Mucosa of stomach (tissue), 1 donor: ENCODE data around the gene BAZ2A.

Source experiments
- H3K27me3 ChIP-seq: one replicate; pipeline ENCODE4 v1.7.0; 2013; ENCODE audit warnings: mild to moderate bottlenecking, low read length; ENCODE audit not compliant: control insufficient read depth, insufficient read depth
- H3K36me3 ChIP-seq: one replicate; pipeline ENCODE4 v1.7.0; 2013; ENCODE audit warnings: low read length; ENCODE audit not compliant: control insufficient read depth, insufficient read depth
- H3K4me1 ChIP-seq: one replicate; pipeline ENCODE4 v1.7.0; 2013; ENCODE audit warnings: mild to moderate bottlenecking, low read length; ENCODE audit not compliant: control insufficient read depth, insufficient read depth
- H3K4me3 ChIP-seq: one replicate; pipeline ENCODE4 v1.7.0; 2013; ENCODE audit warnings: low read length
- H3K9ac ChIP-seq: one replicate; pipeline ENCODE4 v1.7.0; 2013; ENCODE audit warnings: mild to moderate bottlenecking, low read length, moderate library complexity
- H3K9me3 ChIP-seq: one replicate; pipeline ENCODE4 v1.7.0; 2013; ENCODE audit warnings: mild to moderate bottlenecking, low read length, moderate library complexity; ENCODE audit not compliant: control insufficient read depth
- donor health status: Pancreatic carcinoma.

BAZ2A gene

DNA sequence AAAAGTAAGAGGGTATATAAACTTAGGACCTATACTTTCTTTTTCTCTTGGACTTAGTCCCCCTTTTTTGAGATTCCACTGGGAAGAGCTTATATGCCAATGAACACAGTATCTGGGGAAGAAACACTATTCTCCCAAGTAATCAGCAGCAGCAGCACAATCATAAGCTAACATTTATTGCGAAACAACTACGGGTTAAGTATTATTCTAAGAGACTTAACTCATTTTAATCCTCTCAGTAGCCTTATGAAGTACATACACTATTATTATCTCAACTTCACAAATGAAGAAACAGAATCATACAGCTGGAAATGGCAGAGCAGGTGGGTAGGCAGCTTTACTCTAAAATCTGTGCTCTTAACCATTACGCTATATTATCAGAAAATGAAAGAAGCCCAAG is 27.9 kb downstream of the BAZ2A start:
- peaks cover 27% of the 10 kb centered on the region for H3K36me3 ChIP-seq
- H3K4me1 ChIP-seq, result no peaks in the 10 kb centered on the region
- no peak overlapping the region for H3K4me3 ChIP-seq
- H3K9ac ChIP-seq, result no peak overlapping the region
- H3K9me3 ChIP-seq, result no peaks in the 10 kb centered on the region
- no peaks in the 10 kb centered on the region for H3K27me3 ChIP-seq

DNA sequence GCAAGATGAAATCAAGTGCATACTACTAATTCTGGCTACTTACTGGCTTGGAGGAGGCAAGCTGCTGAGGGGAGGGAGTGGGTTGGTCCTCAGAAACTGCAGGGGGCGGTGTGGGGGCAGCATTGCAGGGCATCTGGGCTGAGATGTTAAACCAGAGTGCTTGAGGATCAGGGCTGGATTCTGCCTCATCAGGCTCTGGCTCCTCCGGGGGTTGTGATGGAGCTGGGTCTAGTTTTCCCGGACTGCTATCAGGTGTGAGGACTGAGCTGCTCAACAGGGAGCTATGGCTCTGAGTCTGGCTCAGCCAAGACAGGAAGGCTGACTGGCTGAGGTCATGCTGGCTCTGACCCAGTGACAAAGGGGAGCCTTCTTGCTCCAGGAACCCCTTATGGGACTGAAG is 28.6 kb downstream of the BAZ2A start:
- H3K27me3 ChIP-seq, result no peaks in the 10 kb centered on the region
- H3K4me3 ChIP-seq, result no peak overlapping the region
- no peaks in the 10 kb centered on the region for H3K4me1 ChIP-seq
- H3K9ac ChIP-seq, result no peak overlapping the region
- H3K36me3 ChIP-seq, result peaks cover 27% of the 10 kb centered on the region
- no peaks in the 10 kb centered on the region for H3K9me3 ChIP-seq

DNA sequence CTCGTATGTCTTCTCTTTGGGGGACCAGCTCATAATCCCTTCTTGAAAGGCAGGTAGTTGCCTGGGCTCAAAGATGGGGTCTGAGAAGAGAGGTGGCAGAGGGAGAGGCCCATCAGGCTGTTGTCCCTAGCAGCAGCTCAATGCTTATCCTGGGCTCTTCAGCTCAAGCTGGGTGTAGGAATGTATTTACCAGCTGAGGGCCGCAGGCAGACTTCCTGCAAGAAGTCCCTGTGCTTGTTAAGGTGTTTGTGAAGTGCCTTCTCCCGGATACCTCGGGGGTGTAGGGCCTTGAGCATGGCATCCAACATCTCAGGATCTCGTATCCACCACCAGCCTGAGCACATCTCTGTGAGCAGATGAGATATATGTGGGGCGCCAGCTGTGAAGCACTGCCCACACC is 29.4 kb downstream of the BAZ2A start:
- H3K9me3 ChIP-seq, result no peaks in the 10 kb centered on the region
- no peaks in the 10 kb centered on the region for H3K4me1 ChIP-seq
- H3K9ac ChIP-seq, result no peak overlapping the region
- H3K27me3 ChIP-seq, result no peaks in the 10 kb centered on the region
- H3K36me3 ChIP-seq, result peaks cover 27% of the 10 kb centered on the region
- no peak overlapping the region for H3K4me3 ChIP-seq

DNA sequence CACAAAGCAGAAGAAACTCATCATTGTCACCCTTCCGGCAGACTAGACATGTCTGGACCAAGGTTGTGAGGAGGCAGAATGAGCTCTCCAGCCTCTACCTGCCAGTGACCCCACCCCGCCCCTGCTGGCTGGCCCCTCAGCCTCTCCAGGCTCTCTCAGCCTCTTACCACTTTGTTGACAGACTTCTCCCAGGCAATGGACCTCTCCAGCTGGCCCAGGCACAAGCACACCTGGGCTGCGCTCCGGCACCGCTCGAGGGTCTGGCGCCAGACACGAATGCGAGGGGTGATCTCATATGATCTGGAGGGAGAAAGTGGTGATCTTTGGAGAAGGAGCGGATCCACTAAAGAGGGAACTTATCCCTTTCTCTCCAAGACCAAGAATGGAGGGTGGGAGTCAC is 30.3 kb downstream of the BAZ2A start:
- H3K4me1 ChIP-seq, result no peaks in the 10 kb centered on the region
- no peak overlapping the region for H3K9ac ChIP-seq
- H3K36me3 ChIP-seq, result peaks cover 27% of the 10 kb centered on the region
- no peak overlapping the region for H3K4me3 ChIP-seq
- no peaks in the 10 kb centered on the region for H3K27me3 ChIP-seq
- H3K9me3 ChIP-seq, result no peaks in the 10 kb centered on the region

DNA sequence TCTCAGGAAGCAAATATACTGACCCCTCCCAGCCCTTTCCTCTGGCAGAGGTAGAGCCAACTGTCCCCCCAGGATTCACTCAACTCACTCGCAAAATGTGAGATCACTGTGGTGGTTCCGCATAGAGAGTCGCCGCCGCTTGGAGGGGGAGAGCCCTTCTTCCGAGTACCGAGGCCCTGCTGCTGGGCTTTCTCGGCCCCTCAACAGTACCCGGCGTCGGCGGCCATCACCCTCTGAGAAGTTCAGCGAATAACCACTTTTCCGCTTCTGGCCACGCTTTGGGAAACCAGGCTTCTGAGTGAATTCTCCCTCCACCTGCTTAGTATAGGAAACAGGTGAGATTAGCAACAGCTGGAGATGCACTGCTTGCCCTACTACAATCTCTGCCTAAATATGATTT is 31.1 kb downstream of the BAZ2A start:
- no peaks in the 10 kb centered on the region for H3K9me3 ChIP-seq
- H3K4me3 ChIP-seq, result no peak overlapping the region
- H3K4me1 ChIP-seq, result no peaks in the 10 kb centered on the region
- H3K27me3 ChIP-seq, result no peaks in the 10 kb centered on the region
- peaks cover 27% of the 10 kb centered on the region for H3K36me3 ChIP-seq
- no peak overlapping the region for H3K9ac ChIP-seq

DNA sequence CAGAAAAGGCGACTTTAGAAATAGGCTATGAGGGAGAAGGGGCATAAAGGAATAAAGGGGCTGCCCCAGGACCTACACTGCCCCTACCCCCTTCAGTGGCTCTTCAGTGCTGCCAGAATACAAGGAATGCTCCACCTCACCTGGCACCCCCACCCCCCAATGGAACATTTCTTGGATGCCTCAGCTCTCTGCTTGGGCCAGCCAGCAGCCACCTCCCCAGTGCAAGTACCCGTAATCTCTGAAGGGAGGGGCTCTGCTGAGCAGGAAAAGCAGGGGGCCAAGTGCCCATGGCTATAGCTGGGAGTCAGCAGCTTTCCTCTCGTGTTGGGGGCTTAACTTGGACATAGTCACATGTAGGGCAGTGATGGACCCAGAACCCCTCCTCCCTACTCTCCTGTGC is 33.3 kb downstream of the BAZ2A start:
- peaks cover 27% of the 10 kb centered on the region for H3K36me3 ChIP-seq
- no peaks in the 10 kb centered on the region for H3K9me3 ChIP-seq
- no peak overlapping the region for H3K9ac ChIP-seq

DNA sequence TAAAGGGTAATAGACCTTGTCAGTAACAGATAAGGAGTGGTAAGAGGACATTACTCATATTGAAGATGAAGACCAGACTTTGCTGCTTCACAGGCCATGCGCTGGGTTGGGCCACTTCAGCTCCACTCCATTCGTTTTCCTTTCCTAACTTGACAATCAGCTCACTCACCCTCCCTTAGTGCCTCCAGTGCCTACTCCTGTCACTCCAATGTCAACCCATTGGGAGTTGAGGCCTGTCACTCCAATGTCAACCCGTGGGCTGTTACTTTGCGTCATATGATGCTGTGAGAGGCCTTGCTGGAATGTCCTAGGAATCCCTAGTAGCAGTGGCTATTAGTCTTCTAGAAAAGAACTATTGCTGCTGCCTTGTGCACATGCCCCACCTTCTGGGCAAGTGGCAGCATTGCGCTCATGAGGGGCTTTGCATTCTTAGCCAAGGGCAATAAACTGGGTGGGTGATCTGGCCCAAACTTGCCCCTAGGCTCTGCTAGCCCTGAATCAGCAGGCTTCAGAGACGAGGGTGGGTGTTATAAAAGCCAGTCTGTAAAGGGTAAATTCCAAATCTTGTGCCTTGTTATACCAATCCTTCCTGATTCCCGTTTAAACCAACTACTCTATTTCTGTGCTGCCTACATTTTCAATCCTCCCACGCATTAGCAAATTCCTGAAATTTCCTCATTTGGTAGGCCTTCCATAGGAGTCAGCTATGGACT is 36.1 kb downstream of the BAZ2A start:
- H3K36me3 ChIP-seq, result peaks cover 7% of the 10 kb centered on the region
- H3K27me3 ChIP-seq, result no peaks in the 10 kb centered on the region
- H3K4me1 ChIP-seq, result no peaks in the 10 kb centered on the region
- no peak overlapping the region for H3K9ac ChIP-seq
- H3K4me3 ChIP-seq, result no peak overlapping the region
- no peaks in the 10 kb centered on the region for H3K9me3 ChIP-seq

More for the DNA sequence above, 33.3 kb downstream of the BAZ2A start:
- H3K4me1 ChIP-seq, result no peaks in the 10 kb centered on the region
- no peaks in the 10 kb centered on the region for H3K27me3 ChIP-seq
- H3K4me3 ChIP-seq, result no peak overlapping the region

DNA sequence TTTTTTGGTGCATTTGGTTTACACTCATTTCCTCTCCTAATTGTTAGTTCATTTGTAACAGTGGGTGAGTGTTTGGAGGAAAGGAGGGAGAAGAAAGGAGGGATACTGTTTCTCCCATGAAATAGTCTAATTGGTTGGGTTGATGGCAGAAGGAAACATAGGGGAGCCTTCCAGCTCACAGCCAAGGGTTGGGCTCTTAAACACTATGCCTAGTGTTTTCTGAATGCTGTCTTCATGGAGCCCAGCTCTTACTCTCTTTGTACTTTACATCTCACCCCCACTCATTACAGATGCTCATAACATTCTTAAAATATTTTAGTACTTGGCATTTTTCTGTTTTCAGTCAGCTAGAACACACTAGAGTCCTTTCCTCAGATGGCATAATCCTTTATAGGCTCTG is 38.2 kb downstream of the BAZ2A start:
- Histone ChIP-seq H3K27me3 (no peaks in the 10 kb centered on the region), H3K9me3 (no peaks in the 10 kb centered on the region), H3K9ac (no peak overlapping the region), H3K4me1 (no peaks in the 10 kb centered on the region), H3K36me3 (no peaks in the 10 kb centered on the region), H3K4me3 (no peak overlapping the region)

DNA sequence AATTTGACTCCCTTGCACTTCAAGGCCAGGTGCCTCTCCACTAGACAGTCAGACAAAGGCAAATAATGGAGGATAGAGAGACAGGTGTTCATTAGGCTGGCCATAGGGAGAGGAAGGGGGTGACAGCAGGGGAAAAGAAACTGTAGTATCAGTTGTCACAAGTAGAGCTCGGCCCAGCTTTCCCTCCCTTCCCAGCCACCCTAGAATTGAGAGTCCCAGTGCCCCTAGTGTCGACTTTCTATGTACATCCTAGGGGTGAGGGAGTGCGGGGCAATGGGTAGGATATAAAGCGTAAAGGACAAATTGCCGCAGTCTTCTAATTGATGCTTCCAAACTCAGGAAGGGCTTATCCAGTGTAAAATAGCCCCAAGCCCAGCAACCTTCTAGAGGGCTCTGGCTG is 39.0 kb downstream of the BAZ2A start:
- no peaks in the 10 kb centered on the region for H3K27me3 ChIP-seq
- H3K4me3 ChIP-seq, result no peak overlapping the region
- no peak overlapping the region for H3K9ac ChIP-seq
- no peaks in the 10 kb centered on the region for H3K4me1 ChIP-seq
- H3K9me3 ChIP-seq, result no peaks in the 10 kb centered on the region
- peaks cover 5% of the 10 kb centered on the region for H3K36me3 ChIP-seq

DNA sequence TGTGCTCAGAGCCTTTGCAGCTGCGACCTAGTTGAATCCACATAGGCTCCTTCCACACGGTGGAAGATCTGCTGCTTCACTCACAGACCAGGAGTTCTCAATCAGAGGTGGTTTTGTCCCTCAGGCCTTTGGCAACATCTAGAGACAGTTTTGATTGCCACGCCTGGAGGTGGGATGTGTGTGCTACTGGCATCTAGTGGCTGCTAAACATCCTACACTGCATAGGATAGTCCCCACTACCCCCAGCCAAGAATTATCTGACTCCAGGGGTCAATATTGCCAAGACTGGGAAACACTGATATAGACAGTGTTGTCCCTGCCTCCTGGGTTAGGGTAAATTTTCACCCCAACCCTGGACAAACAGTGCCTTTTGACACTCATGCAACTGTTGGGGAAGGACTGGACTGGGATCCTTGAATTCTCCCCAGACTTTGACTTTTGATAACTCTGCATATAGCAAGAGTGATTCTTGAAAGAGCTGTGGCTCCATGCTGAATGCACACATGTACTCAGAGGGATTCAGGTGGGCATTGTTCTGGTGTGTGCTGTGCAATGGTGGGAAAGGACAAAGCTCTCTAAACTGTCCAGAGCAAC is 39.8 kb downstream of the BAZ2A start:
- H3K4me1 ChIP-seq, result no peaks in the 10 kb centered on the region
- no peak overlapping the region for H3K4me3 ChIP-seq
- H3K27me3 ChIP-seq, result no peaks in the 10 kb centered on the region
- H3K9ac ChIP-seq, result no peak overlapping the region
- H3K36me3 ChIP-seq, result peaks cover 5% of the 10 kb centered on the region
- no peaks in the 10 kb centered on the region for H3K9me3 ChIP-seq

DNA sequence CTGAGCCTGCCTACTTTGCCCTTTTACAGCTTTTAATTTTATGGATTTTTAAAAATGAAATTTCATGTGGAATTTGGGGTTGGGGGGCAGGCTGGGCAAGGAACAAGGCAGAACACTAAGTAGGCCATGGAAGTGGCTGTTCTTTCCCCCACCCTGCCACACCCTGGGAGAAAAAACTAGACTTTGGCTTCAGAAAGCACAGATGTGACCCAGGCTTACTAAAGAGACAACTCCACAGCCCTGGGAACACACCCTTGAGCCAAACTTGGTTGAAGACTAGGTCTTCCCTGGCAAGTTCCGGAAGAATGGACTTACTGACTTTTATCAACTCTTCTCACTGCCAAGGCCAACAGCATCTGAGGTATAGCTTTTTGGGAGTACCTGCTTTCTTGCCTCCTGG is 40.3 kb downstream of the BAZ2A start:
- no peak overlapping the region for H3K4me3 ChIP-seq
- H3K27me3 ChIP-seq, result no peaks in the 10 kb centered on the region
- no peaks in the 10 kb centered on the region for H3K4me1 ChIP-seq
- peaks cover 5% of the 10 kb centered on the region for H3K36me3 ChIP-seq
- no peaks in the 10 kb centered on the region for H3K9me3 ChIP-seq
- no peak overlapping the region for H3K9ac ChIP-seq

DNA sequence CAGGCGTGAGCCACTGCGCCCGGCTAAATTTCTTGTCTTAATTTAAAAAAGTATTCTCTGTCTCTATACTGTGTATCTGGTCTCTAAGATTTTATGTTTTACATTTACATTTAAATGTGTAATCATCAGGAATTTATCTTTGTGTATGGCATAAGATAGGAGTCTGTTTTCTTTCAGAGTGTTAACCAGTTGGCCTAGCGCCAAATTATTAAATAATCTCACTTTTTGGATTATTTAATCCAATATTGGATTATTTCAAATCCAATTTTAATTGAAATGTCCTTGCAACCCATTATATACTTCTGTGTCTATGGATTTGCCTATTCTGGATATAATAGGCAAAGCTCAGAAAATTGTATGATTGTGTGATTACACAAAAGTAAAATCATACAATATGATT is 45.0 kb downstream of the BAZ2A start:
- Histone ChIP-seq H3K27me3 (no peaks in the 10 kb centered on the region), H3K4me1 (no peaks in the 10 kb centered on the region), H3K9ac (no peak overlapping the region), H3K4me3 (no peak overlapping the region), H3K9me3 (no peaks in the 10 kb centered on the region), H3K36me3 (peaks cover 11% of the 10 kb centered on the region)
